OCI-LY1 (cell line): Measurements from ENCODE around the gene TNS3.

ENCODE experiments used
- H2AFZ ChIP-seq: fragments of 200-600 bp; sonication (generic), shearing (Covaris generic); 2 replicates; pipeline ENCODE4 v1.6.0; 2014; ENCODE audit warnings: antibody characterized with exemption, mild to moderate bottlenecking, low read length
- H3F3A ChIP-seq: fragments of 200-600 bp; sonication (generic), shearing (Covaris generic); 2 replicates; pipeline ENCODE4 v1.6.0; 2014; ENCODE audit warnings: mild to moderate bottlenecking, antibody characterized with exemption, low read length, moderate library complexity; ENCODE audit not compliant: insufficient read depth
- H3K27ac ChIP-seq: fragments of 200-600 bp; sonication (generic); 2 replicates; pipeline ENCODE4 v1.5.1; 2014; ENCODE audit warnings: low read length, mixed run types, mild to moderate bottlenecking, low read depth; ENCODE audit not compliant: poor library complexity, severe bottlenecking
- H3K27me3 ChIP-seq: fragments of 200-600 bp; sonication (generic); 2 replicates; pipeline ENCODE4 v1.6.0; 2014; ENCODE audit warnings: antibody characterized with exemption, mild to moderate bottlenecking, low read length, moderate library complexity; ENCODE audit not compliant: insufficient read depth
- H3K36me3 ChIP-seq: fragments of 200-600 bp; sonication (generic); 2 replicates; pipeline ENCODE4 v1.6.1; 2014; ENCODE audit warnings: mild to moderate bottlenecking, antibody characterized with exemption, low read length, moderate library complexity, mixed read lengths; ENCODE audit not compliant: insufficient read depth
- H3K4me1 ChIP-seq: fragments of 200-600 bp; sonication (generic); 2 replicates; pipeline ENCODE4 v1.5.1; 2014; ENCODE audit warnings: mild to moderate bottlenecking, low read length, moderate library complexity; ENCODE audit not compliant: insufficient read depth, severe bottlenecking
- H3K4me2 ChIP-seq: fragments of 200-600 bp; sonication (generic), shearing (Covaris generic); 2 replicates; pipeline ENCODE4 v1.6.1; 2014; ENCODE audit warnings: low read length
- H3K4me3 ChIP-seq: fragments of 200-600 bp; sonication (generic); 2 replicates; pipeline ENCODE4 v1.5.1; 2014; ENCODE audit warnings: low read length, low read depth, mild to moderate bottlenecking, mixed read lengths; ENCODE audit not compliant: poor library complexity, severe bottlenecking
- H3K79me2 ChIP-seq: fragments of 200-600 bp; shearing (Covaris generic); 2 replicates; pipeline ENCODE4 v1.6.1; 2016; ENCODE audit warnings: mixed run types, low read length, mixed read lengths; ENCODE audit not compliant: insufficient read depth
- H3K9ac ChIP-seq: fragments of 200-600 bp; sonication (generic), shearing (Covaris generic); 2 replicates; pipeline ENCODE4 v1.6.1; 2014; ENCODE audit warnings: mild to moderate bottlenecking, low read length, mixed read lengths
- H3K9me2 ChIP-seq: fragments of 200-600 bp; sonication (generic), shearing (Covaris generic); 2 replicates; pipeline ENCODE4 v1.6.1; 2014; ENCODE audit warnings: low read depth, mild to moderate bottlenecking, low read length, mixed read lengths
- H3K9me3 ChIP-seq: fragments of 200-600 bp; shearing (Covaris generic); 2 replicates; pipeline ENCODE4 v1.6.1; 2014; ENCODE audit warnings: low read length, mixed read lengths
- H4K20me1 ChIP-seq: fragments of 200-600 bp; sonication (generic), shearing (Covaris generic); 2 replicates; pipeline ENCODE4 v1.6.0; 2016; ENCODE audit warnings: mild to moderate bottlenecking, low read length; ENCODE audit not compliant: insufficient read depth
- EZH2 ChIP-seq: fragments of 200-600 bp; sonication (generic), shearing (Covaris generic); IDR thresholded peaks from 2 replicates; pipeline ENCODE4 v1.8.0; 2017; ENCODE audit warnings: borderline replicate concordance, mixed run types, mild to moderate bottlenecking, antibody characterized with exemption, low read length, moderate library complexity, mixed read lengths
- TF ChIP-seq, protein P1 (sequence below): fragments of 200-600 bp; sonication (generic), shearing (Covaris generic); IDR thresholded peaks from 2 replicates; pipeline ENCODE4 v1.5.1; 2017; ENCODE audit warnings: mild to moderate bottlenecking, antibody characterized with exemption, low read length, moderate library complexity, mixed read lengths

The TNS3 gene

DNA sequence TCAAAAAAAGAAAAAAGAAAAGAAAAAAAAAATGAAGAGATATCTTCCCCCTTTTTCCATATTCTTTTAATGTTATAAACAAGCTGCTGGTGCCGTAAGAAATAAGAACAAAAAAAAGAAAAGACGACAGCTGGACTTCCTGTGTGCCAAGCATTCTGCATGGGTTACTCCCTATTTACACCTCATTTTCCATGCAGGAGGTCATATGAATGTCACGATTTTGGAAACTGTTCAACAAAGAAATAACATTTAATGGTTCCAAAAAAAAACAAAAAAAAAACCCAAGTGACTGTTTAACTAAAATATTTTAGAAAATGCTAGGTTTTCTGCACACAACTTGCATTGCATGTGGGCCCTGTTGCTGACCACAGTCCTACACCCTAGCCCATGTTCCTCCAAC, 159.3 kb downstream of the TNS3 start:
- H3K4me1 ChIP-seq, result no peaks in the 10 kb centered on the region
- H3K4me2 ChIP-seq, result no peak overlapping the region
- no peaks in the 10 kb centered on the region for H3K79me2 ChIP-seq
- H3K9me2 ChIP-seq, result no peaks in the 10 kb centered on the region
- no peaks in the 10 kb centered on the region for H3K9me3 ChIP-seq
- H3K4me3 ChIP-seq, result no peak overlapping the region
- H3F3A ChIP-seq, result no peaks in the 10 kb centered on the region
- no peak overlapping the region for H3K27ac ChIP-seq
- H2AFZ ChIP-seq, result no peak overlapping the region
- TF ChIP-seq EZH2, result no peak
- peaks cover 98% of the 10 kb centered on the region for H3K36me3 ChIP-seq
- H3K27me3 ChIP-seq, result no peaks in the 10 kb centered on the region
- no peak overlapping the region for H3K9ac ChIP-seq
- H4K20me1 ChIP-seq, result no peaks in the 10 kb centered on the region

DNA sequence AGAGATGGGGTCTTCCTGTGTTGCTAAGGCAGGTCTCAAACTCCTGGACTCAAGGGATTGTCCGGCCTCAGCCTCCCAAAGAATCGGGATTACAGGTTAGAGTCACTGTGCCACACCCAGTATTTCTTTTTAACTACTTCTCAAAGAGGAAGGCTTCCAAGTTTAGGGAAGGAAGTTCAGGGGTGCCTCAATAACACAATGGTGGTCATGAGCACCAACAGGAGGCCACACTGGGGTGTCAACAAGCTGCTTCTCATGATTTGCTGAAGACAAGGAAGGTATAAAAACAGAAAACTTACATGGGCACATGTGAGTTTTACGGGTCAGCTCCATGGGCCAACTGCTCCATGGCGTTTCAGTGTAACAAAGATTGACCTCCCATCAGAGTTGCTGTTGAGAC, 160.5 kb downstream of the TNS3 start:
- TF ChIP-seq, protein P1, sequence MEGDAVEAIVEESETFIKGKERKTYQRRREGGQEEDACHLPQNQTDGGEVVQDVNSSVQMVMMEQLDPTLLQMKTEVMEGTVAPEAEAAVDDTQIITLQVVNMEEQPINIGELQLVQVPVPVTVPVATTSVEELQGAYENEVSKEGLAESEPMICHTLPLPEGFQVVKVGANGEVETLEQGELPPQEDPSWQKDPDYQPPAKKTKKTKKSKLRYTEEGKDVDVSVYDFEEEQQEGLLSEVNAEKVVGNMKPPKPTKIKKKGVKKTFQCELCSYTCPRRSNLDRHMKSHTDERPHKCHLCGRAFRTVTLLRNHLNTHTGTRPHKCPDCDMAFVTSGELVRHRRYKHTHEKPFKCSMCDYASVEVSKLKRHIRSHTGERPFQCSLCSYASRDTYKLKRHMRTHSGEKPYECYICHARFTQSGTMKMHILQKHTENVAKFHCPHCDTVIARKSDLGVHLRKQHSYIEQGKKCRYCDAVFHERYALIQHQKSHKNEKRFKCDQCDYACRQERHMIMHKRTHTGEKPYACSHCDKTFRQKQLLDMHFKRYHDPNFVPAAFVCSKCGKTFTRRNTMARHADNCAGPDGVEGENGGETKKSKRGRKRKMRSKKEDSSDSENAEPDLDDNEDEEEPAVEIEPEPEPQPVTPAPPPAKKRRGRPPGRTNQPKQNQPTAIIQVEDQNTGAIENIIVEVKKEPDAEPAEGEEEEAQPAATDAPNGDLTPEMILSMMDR, result no peak
- no peak for TF ChIP-seq EZH2
- no peaks in the 10 kb centered on the region for H3K9me3 ChIP-seq
- H3K27ac ChIP-seq, result no peak overlapping the region
- no peaks in the 10 kb centered on the region for H3F3A ChIP-seq
- H2AFZ ChIP-seq, result no peak overlapping the region
- H3K4me3 ChIP-seq, result no peak overlapping the region
- H4K20me1 ChIP-seq, result no peaks in the 10 kb centered on the region
- no peaks in the 10 kb centered on the region for H3K79me2 ChIP-seq
- H3K9ac ChIP-seq, result no peak overlapping the region
- peaks cover 98% of the 10 kb centered on the region for H3K36me3 ChIP-seq
- no peak overlapping the region for H3K4me2 ChIP-seq
- no peaks in the 10 kb centered on the region for H3K9me2 ChIP-seq
- no peaks in the 10 kb centered on the region for H3K27me3 ChIP-seq
- no peaks in the 10 kb centered on the region for H3K4me1 ChIP-seq

DNA sequence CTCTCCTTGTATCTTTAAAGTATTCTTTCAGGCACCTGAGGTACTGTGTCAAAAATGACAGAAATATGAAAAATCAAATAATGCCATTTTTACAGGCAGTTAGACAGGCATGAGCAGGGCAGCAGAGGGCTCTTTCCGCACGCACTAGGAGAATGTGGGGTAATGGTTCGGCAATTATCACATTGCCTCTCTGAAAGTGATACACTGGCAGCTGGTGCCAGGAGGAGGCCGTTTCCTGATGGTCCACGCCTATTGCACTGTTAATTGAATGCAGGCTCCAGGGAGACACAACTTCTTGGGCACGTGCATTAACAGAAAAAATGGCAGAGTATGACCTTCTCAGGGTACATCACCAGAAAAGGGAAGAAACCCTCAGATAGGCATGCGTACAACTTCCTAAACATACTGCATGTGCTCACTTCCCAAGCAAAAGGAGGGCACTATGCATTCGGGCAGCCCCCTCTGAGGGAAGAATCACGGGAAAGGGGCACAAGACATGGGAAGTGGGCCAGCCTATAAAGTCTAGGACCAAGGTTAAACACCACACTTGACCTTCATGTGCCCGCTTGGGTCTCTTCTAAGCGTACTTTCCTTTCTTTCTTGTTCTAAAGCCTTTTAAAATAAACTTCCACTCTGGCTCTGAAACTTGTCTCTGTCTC, 161.7 kb downstream of the TNS3 start:
- Histone ChIP-seq H3K4me2 (no peak overlapping the region), H3K9me3 (no peaks in the 10 kb centered on the region), H4K20me1 (no peaks in the 10 kb centered on the region), H3K27me3 (no peaks in the 10 kb centered on the region), H3K9ac (no peak overlapping the region), H3K4me1 (no peaks in the 10 kb centered on the region), H3K9me2 (no peaks in the 10 kb centered on the region), H3K36me3 (peaks cover 98% of the 10 kb centered on the region), H3K79me2 (no peaks in the 10 kb centered on the region), H3K4me3 (no peak overlapping the region), H3K27ac (no peak overlapping the region), H3F3A (no peaks in the 10 kb centered on the region), H2AFZ (no peak overlapping the region)
- no peak for TF ChIP-seq EZH2
- TF ChIP-seq, protein P1, result no peak

DNA sequence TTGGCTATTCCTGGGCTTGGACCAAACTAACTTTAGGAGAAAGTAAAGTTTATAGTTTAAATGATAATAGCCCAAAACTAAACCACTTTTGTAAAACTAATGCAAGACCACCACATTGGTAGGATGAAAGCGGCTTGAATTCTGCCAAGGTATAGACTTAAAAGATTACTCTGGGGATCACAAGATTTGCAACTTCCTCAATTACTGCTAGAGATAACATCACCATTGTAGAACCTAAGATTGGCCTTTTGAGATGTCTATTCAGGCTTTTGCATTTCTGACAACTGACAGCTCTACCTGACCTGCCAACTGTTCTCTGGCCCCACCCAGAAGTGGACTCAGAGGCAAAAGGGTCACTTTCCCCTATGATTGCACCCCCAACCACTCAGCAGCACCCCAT, 162.4 kb downstream of the TNS3 start:
- Histone ChIP-seq H3K9me3 (no peaks in the 10 kb centered on the region), H3K9ac (no peak overlapping the region), H3K27ac (no peak overlapping the region), H4K20me1 (no peaks in the 10 kb centered on the region), H3K27me3 (no peaks in the 10 kb centered on the region), H3K79me2 (no peaks in the 10 kb centered on the region), H3K9me2 (no peaks in the 10 kb centered on the region), H3K36me3 (peaks cover 98% of the 10 kb centered on the region), H3K4me2 (no peak overlapping the region), H3K4me1 (no peaks in the 10 kb centered on the region), H2AFZ (no peak overlapping the region), H3F3A (no peaks in the 10 kb centered on the region), H3K4me3 (no peak overlapping the region)
- TF ChIP-seq, protein P1, result no peak
- no peak for TF ChIP-seq EZH2
